DOHH2 (cell line): ENCODE data around the gene RSAD2.

Experiments used
- H3F3A ChIP-seq: fragments of 200-600 bp; sonication (generic), shearing (Covaris generic); 2 replicates; pipeline ENCODE4 v1.6.0; 2016; ENCODE audit warnings: antibody characterized with exemption, mild to moderate bottlenecking; ENCODE audit not compliant: control insufficient read depth, insufficient read depth
- H3K27ac ChIP-seq: fragments of 200-600 bp; sonication (generic); 2 replicates; pipeline ENCODE4 v1.5.1; 2014; ENCODE audit warnings: low read depth, mild to moderate bottlenecking, low read length, moderate library complexity
- H3K27me3 ChIP-seq: fragments of 200-600 bp; sonication (generic); 2 replicates; pipeline ENCODE4 v1.6.1; 2014; ENCODE audit warnings: mild to moderate bottlenecking, low read length, mixed read lengths; ENCODE audit not compliant: control insufficient read depth
- H3K36me3 ChIP-seq: fragments of 200-600 bp; sonication (generic); 2 replicates; pipeline ENCODE4 v1.6.1; 2014; ENCODE audit warnings: mild to moderate bottlenecking, low read length, moderate library complexity, mixed read lengths; ENCODE audit not compliant: control insufficient read depth
- H3K4me1 ChIP-seq: fragments of 200-600 bp; sonication (generic); 2 replicates; pipeline ENCODE4 v1.6.1; 2014; ENCODE audit warnings: mild to moderate bottlenecking, low read length, mixed read lengths; ENCODE audit not compliant: control insufficient read depth
- H3K4me2 ChIP-seq: fragments of 200-600 bp; sonication (generic); 2 replicates; pipeline ENCODE4 v1.6.0; 2014; ENCODE audit warnings: mild to moderate bottlenecking, low read length, moderate library complexity
- H3K4me3 ChIP-seq: fragments of 200-600 bp; sonication (generic); 2 replicates; pipeline ENCODE4 v1.5.1; 2014; ENCODE audit warnings: mild to moderate bottlenecking, low read length, mixed read lengths
- H3K79me2 ChIP-seq: fragments of 200-600 bp; sonication (generic); 2 replicates; pipeline ENCODE4 v1.6.1; 2014; ENCODE audit warnings: mild to moderate bottlenecking, low read length, mixed read lengths; ENCODE audit not compliant: control insufficient read depth
- H3K9me2 ChIP-seq: fragments of 200-600 bp; sonication (generic); replicated peaks from 2 replicates; pipeline ENCODE4 v1.6.1; 2014; ENCODE audit warnings: mild to moderate bottlenecking, low read length, mixed read lengths; ENCODE audit not compliant: control insufficient read depth
- H3K9me3 ChIP-seq: fragments of 200-600 bp; sonication (generic); 2 replicates; pipeline ENCODE4 v1.6.1; 2014; ENCODE audit warnings: antibody characterized with exemption, low read length, mixed read lengths; ENCODE audit not compliant: control insufficient read depth, insufficient read depth
- H4K20me1 ChIP-seq: fragments of 200-600 bp; sonication (generic); 2 replicates; pipeline ENCODE4 v1.6.0; 2014; ENCODE audit warnings: low read depth, mild to moderate bottlenecking, antibody characterized with exemption, low read length, moderate library complexity; ENCODE audit not compliant: control insufficient read depth, insufficient read depth
- CTCF ChIP-seq: fragments of 200-600 bp; sonication (generic); IDR thresholded peaks from one replicate; pipeline ENCODE4 v1.5.1; 2014; ENCODE audit warnings: antibody characterized with exemption, mild to moderate bottlenecking, low read depth, low read length; ENCODE audit not compliant: poor library complexity, severe bottlenecking
- EZH2phosphoT487 ChIP-seq: fragments of 200-600 bp; sonication (generic); IDR thresholded peaks from 2 replicates; pipeline ENCODE4 v1.6.1; 2017; ENCODE audit warnings: borderline replicate concordance, mild to moderate bottlenecking, antibody characterized with exemption, low read length, moderate library complexity, mixed read lengths

The RSAD2 gene

DNA sequence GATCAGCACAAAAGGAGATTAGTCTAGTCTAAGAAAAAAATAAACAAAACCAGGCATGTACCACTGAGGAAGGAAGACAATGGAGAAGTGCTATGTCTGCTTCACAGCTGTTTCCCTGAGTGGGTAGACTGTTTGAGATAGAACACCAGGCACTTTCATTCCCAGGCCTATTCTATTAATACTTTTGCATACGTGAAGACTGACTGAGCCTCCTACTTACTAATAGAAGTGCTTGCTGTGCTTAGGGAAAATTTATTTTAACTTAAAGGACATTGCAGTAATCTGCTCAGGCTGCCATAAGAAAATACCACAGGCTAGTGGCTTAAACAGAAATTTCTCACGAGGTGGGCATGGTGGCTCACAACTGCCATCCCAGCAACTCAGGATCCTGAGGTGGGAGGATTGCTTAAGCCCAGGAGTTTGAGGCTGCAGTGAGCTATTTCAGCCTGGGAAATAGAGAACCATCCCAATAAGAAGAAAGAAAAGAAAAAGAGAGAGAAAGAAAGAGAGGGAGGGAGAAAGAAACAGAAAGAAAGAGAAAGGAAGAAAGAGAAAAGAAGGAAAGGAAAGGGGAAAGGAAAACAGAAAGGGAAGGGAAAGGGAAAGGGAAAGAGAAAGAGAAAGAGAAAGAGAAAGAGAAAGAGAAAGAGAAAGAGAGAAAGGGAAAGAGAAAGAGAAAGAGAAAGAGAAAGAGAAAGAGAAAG, 44.8 kb upstream of the RSAD2 start:
- peaks cover 5% of the 10 kb centered on the region for H3K4me1 ChIP-seq
- H3K79me2 ChIP-seq, result no peaks in the 10 kb centered on the region
- H4K20me1 ChIP-seq, result no peaks in the 10 kb centered on the region
- no peaks in the 10 kb centered on the region; the same call in 1 of the 2 replicates for H3F3A ChIP-seq
- no peaks in the 10 kb centered on the region for H3K36me3 ChIP-seq
- TF ChIP-seq EZH2phosphoT487, result no peak
- no peak for TF ChIP-seq CTCF
- H3K4me2 ChIP-seq, result no peak overlapping the region
- no peak overlapping the region for H3K27ac ChIP-seq
- no peak overlapping the region for H3K4me3 ChIP-seq
- peaks cover 13% of the 10 kb centered on the region; the same call in 1 of the 2 replicates for H3K9me3 ChIP-seq
- no peaks in the 10 kb centered on the region for H3K27me3 ChIP-seq
- H3K9me2 ChIP-seq, result no peaks in the 10 kb centered on the region

GRCh38 chr2:6833300-6833604, 44.3 kb upstream of the RSAD2 start:
- peaks cover 15% of the 10 kb centered on the region; the same call in 1 of the 2 replicates for H3K9me3 ChIP-seq
- H3F3A ChIP-seq, result no peaks in the 10 kb centered on the region
- H3K9me2 ChIP-seq, result no peaks in the 10 kb centered on the region
- TF ChIP-seq EZH2phosphoT487 (no peak), CTCF (no peak)
- H3K36me3 ChIP-seq, result no peaks in the 10 kb centered on the region
- no peaks in the 10 kb centered on the region for H3K27me3 ChIP-seq
- H3K79me2 ChIP-seq, result no peaks in the 10 kb centered on the region
- peaks cover under 1% of the 10 kb centered on the region; the same call in 1 of the 2 replicates for H3K4me1 ChIP-seq
- no peak overlapping the region for H3K4me2 ChIP-seq
- no peak overlapping the region for H3K27ac ChIP-seq
- no peaks in the 10 kb centered on the region for H4K20me1 ChIP-seq
- no peak overlapping the region for H3K4me3 ChIP-seq

DNA sequence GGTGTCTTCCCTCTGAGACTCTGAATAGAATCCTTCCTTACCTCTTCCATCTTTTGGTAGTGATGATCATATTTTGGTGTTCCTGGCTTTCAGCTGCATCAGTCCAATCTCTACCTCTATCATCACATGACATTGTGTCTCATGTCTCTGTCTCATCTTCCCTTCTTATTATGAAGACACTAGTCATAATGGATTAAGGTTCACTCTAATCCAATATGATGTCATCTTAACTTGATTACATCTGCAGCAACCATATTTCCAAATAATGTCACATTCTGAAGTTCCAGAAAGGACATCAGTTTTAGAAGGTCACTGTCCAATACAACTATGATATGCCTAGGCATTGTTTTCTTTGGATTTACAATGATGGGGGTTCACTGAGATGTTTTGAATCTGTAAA, 43.4 kb upstream of the RSAD2 start:
- Histone ChIP-seq H3K4me3 (no peak overlapping the region), H3K79me2 (no peaks in the 10 kb centered on the region), H3K4me2 (no peak overlapping the region), H4K20me1 (no peaks in the 10 kb centered on the region), H3K4me1 (no peaks in the 10 kb centered on the region), H3K9me2 (no peaks in the 10 kb centered on the region), H3K36me3 (no peaks in the 10 kb centered on the region), H3K27me3 (no peaks in the 10 kb centered on the region), H3F3A (no peaks in the 10 kb centered on the region), H3K9me3 (peaks cover 18% of the 10 kb centered on the region; the same call in 1 of the 2 replicates), H3K27ac (no peak overlapping the region)
- TF ChIP-seq EZH2phosphoT487, result no peak
- no peak for TF ChIP-seq CTCF
